Measurements from ENCODE around the gene OLFM1. TPM values are rescaled to one million over a fixed set of nuclear protein-coding genes. Genes with fewer than 3 reads are reported as not detected.

Gene OLFM1
- total and polyA plus RNA-seq, 4 donors: 2.0 to 5.9 (median 4.4) TPM

DNA sequence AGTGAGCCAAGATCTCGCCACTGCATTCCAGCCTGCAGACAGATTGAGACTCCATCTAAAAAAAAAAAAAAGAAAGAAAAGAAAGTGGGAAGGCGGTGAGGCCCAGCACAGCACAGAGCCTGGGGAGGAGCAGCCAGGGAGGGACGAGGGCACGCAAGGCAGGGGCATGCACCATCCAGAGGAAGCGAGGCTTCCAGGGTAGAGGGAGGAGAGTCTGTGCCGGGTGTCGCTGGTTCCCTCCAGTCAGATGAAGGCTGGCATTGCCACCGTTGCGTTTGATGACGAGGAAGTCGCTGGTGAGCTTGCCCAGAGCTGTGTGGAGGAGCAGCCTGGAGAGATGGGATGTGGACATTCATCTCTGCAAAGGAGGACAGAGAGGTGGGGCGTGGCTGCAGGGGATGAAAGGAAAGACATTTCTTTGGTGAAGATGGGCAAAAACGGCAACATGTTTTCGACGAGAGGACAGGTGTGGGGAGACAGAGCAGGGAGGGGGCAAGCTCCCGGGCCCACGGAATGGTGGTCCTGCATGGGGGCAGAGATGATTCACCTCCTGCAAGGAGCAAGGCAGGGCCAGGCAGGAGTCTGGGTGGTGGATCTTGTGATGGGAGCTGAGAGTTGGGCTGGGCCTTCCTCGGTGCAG is 18.6 kb upstream of the OLFM1 start:
- Histone ChIP-seq H3K27me3 (ENCODE audit: control insufficient read depth in 4 of 4, insufficient read depth in 4 of 4, low read length in 3 of 4) (peaks cover 0 to 6% (median 2%) of the 10 kb centered on the region in 4 donors), H3K27ac (ENCODE audit: low read depth in 1 of 2, low read length in 2 of 2) (no peak overlapping the region), H3K4me1 (ENCODE audit: control insufficient read depth in 4 of 4, insufficient read depth in 4 of 4, low read length in 3 of 4) (no peaks in the 10 kb centered on the region), H3K9ac (ENCODE audit: low read depth in 1 of 2, low read length in 2 of 2) (no peak overlapping the region), H3K4me3 (ENCODE audit: low read depth in 1 of 3, low read length in 3 of 3) (no peak overlapping the region), H3K36me3 (ENCODE audit: control insufficient read depth in 4 of 4, insufficient read depth in 3 of 4, low read depth in 1 of 4, low read length in 3 of 4) (no peaks in the 10 kb centered on the region), H3K9me3 (ENCODE audit: control insufficient read depth in 4 of 4, low read length in 3 of 4) (no peaks in the 10 kb centered on the region)
- 79% methylated on average over 18 of the region's 18 CpGs for WGBS
- no peak for DNase-seq (ENCODE audit: low spot score)
- TF ChIP-seq, protein P1, sequence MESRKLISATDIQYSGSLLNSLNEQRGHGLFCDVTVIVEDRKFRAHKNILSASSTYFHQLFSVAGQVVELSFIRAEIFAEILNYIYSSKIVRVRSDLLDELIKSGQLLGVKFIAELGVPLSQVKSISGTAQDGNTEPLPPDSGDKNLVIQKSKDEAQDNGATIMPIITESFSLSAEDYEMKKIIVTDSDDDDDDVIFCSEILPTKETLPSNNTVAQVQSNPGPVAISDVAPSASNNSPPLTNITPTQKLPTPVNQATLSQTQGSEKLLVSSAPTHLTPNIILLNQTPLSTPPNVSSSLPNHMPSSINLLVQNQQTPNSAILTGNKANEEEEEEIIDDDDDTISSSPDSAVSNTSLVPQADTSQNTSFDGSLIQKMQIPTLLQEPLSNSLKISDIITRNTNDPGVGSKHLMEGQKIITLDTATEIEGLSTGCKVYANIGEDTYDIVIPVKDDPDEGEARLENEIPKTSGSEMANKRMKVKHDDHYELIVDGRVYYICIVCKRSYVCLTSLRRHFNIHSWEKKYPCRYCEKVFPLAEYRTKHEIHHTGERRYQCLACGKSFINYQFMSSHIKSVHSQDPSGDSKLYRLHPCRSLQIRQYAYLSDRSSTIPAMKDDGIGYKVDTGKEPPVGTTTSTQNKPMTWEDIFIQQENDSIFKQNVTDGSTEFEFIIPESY (IDR thresholded peaks at IDR 0.05): no peak
- TF ChIP-seq RXRA (IDR thresholded peaks at IDR 0.05): no peak

GRCh38 chr9:135069558-135070197 is 17.8 kb upstream of the OLFM1 start:
- no peaks in the 10 kb centered on the region for H3K9me3 ChIP-seq (ENCODE audit: control insufficient read depth in 4 of 4, low read length in 3 of 4)
- no peak for DNase-seq (ENCODE audit: low spot score)
- H3K4me3 ChIP-seq (ENCODE audit: low read depth in 1 of 3, low read length in 3 of 3): no peak overlapping the region
- H3K36me3 ChIP-seq (ENCODE audit: control insufficient read depth in 4 of 4, insufficient read depth in 3 of 4, low read depth in 1 of 4, low read length in 3 of 4): no peaks in the 10 kb centered on the region
- no peaks in the 10 kb centered on the region for H3K4me1 ChIP-seq (ENCODE audit: control insufficient read depth in 4 of 4, insufficient read depth in 4 of 4, low read length in 3 of 4)
- peaks cover 0 to 6% (median 2%) of the 10 kb centered on the region in 4 donors for H3K27me3 ChIP-seq (ENCODE audit: control insufficient read depth in 4 of 4, insufficient read depth in 4 of 4, low read length in 3 of 4)
- 46% methylated on average over 15 of the region's 15 CpGs for WGBS
- H3K27ac ChIP-seq (ENCODE audit: low read depth in 1 of 2, low read length in 2 of 2): no peak overlapping the region
- H3K9ac ChIP-seq (ENCODE audit: low read depth in 1 of 2, low read length in 2 of 2): no peak overlapping the region
- no peak for TF ChIP-seq TAF1 (conservative IDR thresholded peaks at IDR 0.05)
- TF ChIP-seq, protein P2, sequence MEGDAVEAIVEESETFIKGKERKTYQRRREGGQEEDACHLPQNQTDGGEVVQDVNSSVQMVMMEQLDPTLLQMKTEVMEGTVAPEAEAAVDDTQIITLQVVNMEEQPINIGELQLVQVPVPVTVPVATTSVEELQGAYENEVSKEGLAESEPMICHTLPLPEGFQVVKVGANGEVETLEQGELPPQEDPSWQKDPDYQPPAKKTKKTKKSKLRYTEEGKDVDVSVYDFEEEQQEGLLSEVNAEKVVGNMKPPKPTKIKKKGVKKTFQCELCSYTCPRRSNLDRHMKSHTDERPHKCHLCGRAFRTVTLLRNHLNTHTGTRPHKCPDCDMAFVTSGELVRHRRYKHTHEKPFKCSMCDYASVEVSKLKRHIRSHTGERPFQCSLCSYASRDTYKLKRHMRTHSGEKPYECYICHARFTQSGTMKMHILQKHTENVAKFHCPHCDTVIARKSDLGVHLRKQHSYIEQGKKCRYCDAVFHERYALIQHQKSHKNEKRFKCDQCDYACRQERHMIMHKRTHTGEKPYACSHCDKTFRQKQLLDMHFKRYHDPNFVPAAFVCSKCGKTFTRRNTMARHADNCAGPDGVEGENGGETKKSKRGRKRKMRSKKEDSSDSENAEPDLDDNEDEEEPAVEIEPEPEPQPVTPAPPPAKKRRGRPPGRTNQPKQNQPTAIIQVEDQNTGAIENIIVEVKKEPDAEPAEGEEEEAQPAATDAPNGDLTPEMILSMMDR (IDR thresholded peaks at IDR 0.05; ENCODE audit: low read depth, low read length, missing input control): no peak
- no peak for TF ChIP-seq SP1 (IDR thresholded peaks at IDR 0.05)
- no peak for TF ChIP-seq EGR1 (IDR thresholded peaks at IDR 0.05; ENCODE audit: low read depth in 2 of 2)
- TF ChIP-seq YY1 (IDR thresholded peaks at IDR 0.05): no peak
- TF ChIP-seq, protein P3, sequence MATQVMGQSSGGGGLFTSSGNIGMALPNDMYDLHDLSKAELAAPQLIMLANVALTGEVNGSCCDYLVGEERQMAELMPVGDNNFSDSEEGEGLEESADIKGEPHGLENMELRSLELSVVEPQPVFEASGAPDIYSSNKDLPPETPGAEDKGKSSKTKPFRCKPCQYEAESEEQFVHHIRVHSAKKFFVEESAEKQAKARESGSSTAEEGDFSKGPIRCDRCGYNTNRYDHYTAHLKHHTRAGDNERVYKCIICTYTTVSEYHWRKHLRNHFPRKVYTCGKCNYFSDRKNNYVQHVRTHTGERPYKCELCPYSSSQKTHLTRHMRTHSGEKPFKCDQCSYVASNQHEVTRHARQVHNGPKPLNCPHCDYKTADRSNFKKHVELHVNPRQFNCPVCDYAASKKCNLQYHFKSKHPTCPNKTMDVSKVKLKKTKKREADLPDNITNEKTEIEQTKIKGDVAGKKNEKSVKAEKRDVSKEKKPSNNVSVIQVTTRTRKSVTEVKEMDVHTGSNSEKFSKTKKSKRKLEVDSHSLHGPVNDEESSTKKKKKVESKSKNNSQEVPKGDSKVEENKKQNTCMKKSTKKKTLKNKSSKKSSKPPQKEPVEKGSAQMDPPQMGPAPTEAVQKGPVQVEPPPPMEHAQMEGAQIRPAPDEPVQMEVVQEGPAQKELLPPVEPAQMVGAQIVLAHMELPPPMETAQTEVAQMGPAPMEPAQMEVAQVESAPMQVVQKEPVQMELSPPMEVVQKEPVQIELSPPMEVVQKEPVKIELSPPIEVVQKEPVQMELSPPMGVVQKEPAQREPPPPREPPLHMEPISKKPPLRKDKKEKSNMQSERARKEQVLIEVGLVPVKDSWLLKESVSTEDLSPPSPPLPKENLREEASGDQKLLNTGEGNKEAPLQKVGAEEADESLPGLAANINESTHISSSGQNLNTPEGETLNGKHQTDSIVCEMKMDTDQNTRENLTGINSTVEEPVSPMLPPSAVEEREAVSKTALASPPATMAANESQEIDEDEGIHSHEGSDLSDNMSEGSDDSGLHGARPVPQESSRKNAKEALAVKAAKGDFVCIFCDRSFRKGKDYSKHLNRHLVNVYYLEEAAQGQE (IDR thresholded peaks at IDR 0.05): no peak
- TF ChIP-seq RAD21 (IDR thresholded peaks at IDR 0.05): no peak
- TF ChIP-seq JUND (IDR thresholded peaks at IDR 0.05): no peak
- no peak for TF ChIP-seq ATF3 (IDR thresholded peaks at IDR 0.05)
- no peak for TF ChIP-seq MAX (IDR thresholded peaks at IDR 0.05)
- no peak for TF ChIP-seq HNF4A (conservative IDR thresholded peaks at IDR 0.05)
- TF ChIP-seq, protein P1 (IDR thresholded peaks at IDR 0.05): no peak
- no peak for TF ChIP-seq FOXA1 (IDR thresholded peaks at IDR 0.05)

Data from liver (tissue), 9 donors.